Activated CD8-positive, alpha-beta memory T cell treated with anti-CD3 and anti-CD28 coated beads, Interleukin-2, amount 50 U/mL, for 4 hours (primary cell): ENCODE measurements around the gene IL23A.
"Not testable (repeated sequence)": the region's sequence is repeated elsewhere in the genome, so short reads cannot be mapped to it uniquely, and the experiment has no call there.

Experiments used
- DNase-seq: peaks from one replicate; pipeline ENCODE4 v3.0.0-alpha.2; 2020

The IL23A gene

GRCh38 chr12:56338308-56339157 lies at the start of gene IL23A:
TSS of gene IL23A (plus strand) at chr12:56338884. CDS start at chr12:56339045, 161 bp downstream.
- DNase-seq: peak; percentile 85

GRCh38 chr12:56293795-56294194 lies 44.9 kb upstream of the IL23A start:
- no peak for DNase-seq

GRCh38 chr12:56296295-56296694 lies 42.4 kb upstream of the IL23A start:
- no peak for DNase-seq

- DNase-seq: no peak
These were observed 41.3 kb upstream of the IL23A start for GRCh38 chr12:56297400-56297799.

- no peak for DNase-seq
These were observed 39.9 kb upstream of the IL23A start for GRCh38 chr12:56298828-56299227.

GRCh38 chr12:56299308-56299852 lies 39.3 kb upstream of the IL23A start:
- DNase-seq: peak; percentile 21

- DNase-seq: peak; percentile 99
These were observed 38.6 kb upstream of the IL23A start, which contains the start of gene CS for GRCh38 chr12:56299853-56300643. TSS of gene CS (minus strand) at chr12:56300330. CDS start at chr12:56300201, 129 bp downstream.

GRCh38 chr12:56300644-56301464 lies 37.8 kb upstream of the IL23A start:
- DNase-seq: no peak

GRCh38 chr12:56304276-56304675 lies 34.4 kb upstream of the IL23A start:
- DNase-seq: no peak

- DNase-seq: no peak
These were observed 33.7 kb upstream of the IL23A start for GRCh38 chr12:56304872-56305590.

- DNase-seq: no peak
These were observed 31.3 kb upstream of the IL23A start for GRCh38 chr12:56307221-56307965.

- no peak for DNase-seq
These were observed 30.0 kb upstream of the IL23A start for GRCh38 chr12:56308714-56309113.

GRCh38 chr12:56311003-56311402 lies 27.7 kb upstream of the IL23A start:
- DNase-seq: no peak

GRCh38 chr12:56315249-56315621 lies 23.4 kb upstream of the IL23A start:
- DNase-seq: no peak

GRCh38 chr12:56315622-56316473 lies 22.8 kb upstream of the IL23A start, which contains the start of gene CNPY2:
TSS of gene CNPY2 (minus strand) at chr12:56315988. CDS start at chr12:56315217, 771 bp downstream.
- DNase-seq: peak; percentile 95

GRCh38 chr12:56317675-56318074 lies 21.0 kb upstream of the IL23A start:
- no peak for DNase-seq

- DNase-seq: no peak
These were observed 17.7 kb upstream of the IL23A start for GRCh38 chr12:56321027-56321426.

- DNase-seq: not testable (repeated sequence)
These were observed 17.1 kb upstream of the IL23A start for GRCh38 chr12:56321610-56322009.

- no peak for DNase-seq
These were observed 14.5 kb upstream of the IL23A start for GRCh38 chr12:56324206-56324605.

- DNase-seq: no peak
These were observed 12.6 kb upstream of the IL23A start for GRCh38 chr12:56326126-56326525.
